H9 (cell line): ENCODE results near the gene EHBP1L1. TPM values are rescaled to one million over a fixed set of nuclear protein-coding genes. Genes with fewer than 3 reads are reported as not detected.
A peak's percentile ranks its signal among the peaks of the same experiment; 100 is the strongest.

Source experiments
- DNase-seq: peaks from one replicate; pipeline ENCODE4 v3.0.0-alpha.2; 2017
- H2AFZ ChIP-seq: one replicate; pipeline ENCODE4 v1.6.1; 2013; ENCODE audit warnings: mild to moderate bottlenecking, low read length, control low read depth, moderate library complexity
- H2AK5ac ChIP-seq: 2 replicates; pipeline ENCODE4 v1.6.1; 2013; ENCODE audit warnings: low read length, control low read depth, mixed read lengths; ENCODE audit not compliant: insufficient read length
- H2BK120ac ChIP-seq: one replicate; pipeline ENCODE4 v1.6.1; 2013; ENCODE audit warnings: low read depth, mild to moderate bottlenecking, low read length, control low read depth, inconsistent platforms; ENCODE audit not compliant: poor library complexity, severe bottlenecking
- H2BK12ac ChIP-seq: 2 replicates; pipeline ENCODE4 v1.6.1; 2013; ENCODE audit warnings: low read length, control low read depth, mixed read lengths, low read depth; ENCODE audit not compliant: insufficient read length
- H2BK15ac ChIP-seq: 2 replicates; pipeline ENCODE4 v1.6.1; 2013; ENCODE audit warnings: low read depth, low read length, control low read depth
- H2BK20ac ChIP-seq: one replicate; pipeline ENCODE4 v1.6.1; 2013; ENCODE audit warnings: low read depth, mild to moderate bottlenecking, low read length, control low read depth, inconsistent platforms; ENCODE audit not compliant: poor library complexity, severe bottlenecking
- H2BK5ac ChIP-seq: 2 replicates; pipeline ENCODE4 v1.6.1; 2013; ENCODE audit warnings: low read length, control low read depth, mixed read lengths; ENCODE audit not compliant: insufficient read length
- H3K14ac ChIP-seq: 2 replicates; pipeline ENCODE4 v1.6.1; 2013; ENCODE audit warnings: low read length, control low read depth; ENCODE audit not compliant: insufficient read depth
- H3K18ac ChIP-seq: 2 replicates; pipeline ENCODE4 v1.6.1; 2013; ENCODE audit warnings: low read depth, mild to moderate bottlenecking, mixed read lengths, low read length, control low read depth; ENCODE audit not compliant: insufficient read length
- H3K23ac ChIP-seq: 2 replicates; pipeline ENCODE4 v1.6.1; 2013; ENCODE audit warnings: low read length, control low read depth, mixed read lengths, low read depth; ENCODE audit not compliant: insufficient read length
- H3K23me2 ChIP-seq: 2 replicates; pipeline ENCODE4 v1.6.1; 2013; ENCODE audit warnings: low read depth, mild to moderate bottlenecking, mixed read lengths, low read length, control low read depth; ENCODE audit not compliant: insufficient read length, poor library complexity, severe bottlenecking
- H3K27ac ChIP-seq: 2 replicates; pipeline ENCODE4 v1.5.1; 2013; ENCODE audit warnings: low read length, control low read depth, mixed read lengths, low read depth; ENCODE audit not compliant: insufficient read length
- H3K27me3 ChIP-seq: 2 replicates; pipeline ENCODE4 v1.6.1; 2013; ENCODE audit warnings: low read length, control low read depth, inconsistent platforms; ENCODE audit not compliant: insufficient read depth
- H3K4ac ChIP-seq: 2 replicates; pipeline ENCODE4 v1.6.1; 2013; ENCODE audit warnings: low read depth, mild to moderate bottlenecking, control low read depth, inconsistent platforms, low read length, moderate library complexity
- H3K4me1 ChIP-seq: 2 replicates; pipeline ENCODE4 v1.6.1; 2013; ENCODE audit warnings: low read length, control low read depth, inconsistent platforms; ENCODE audit not compliant: insufficient read depth
- H3K4me2 ChIP-seq: 2 replicates; pipeline ENCODE4 v1.6.1; 2013; ENCODE audit warnings: low read length, control low read depth, mixed read lengths; ENCODE audit not compliant: insufficient read length, insufficient read depth
- H3K56ac ChIP-seq: 2 replicates; pipeline ENCODE4 v1.6.1; 2013; ENCODE audit warnings: low read depth, mild to moderate bottlenecking, mixed read lengths, low read length, control low read depth; ENCODE audit not compliant: insufficient read length
- H3K79me1 ChIP-seq: 2 replicates; pipeline ENCODE4 v1.6.1; 2013; ENCODE audit warnings: low read depth, mild to moderate bottlenecking, moderate library complexity, low read length, control low read depth, inconsistent platforms; ENCODE audit not compliant: insufficient read depth, poor library complexity, severe bottlenecking
- H3K79me2 ChIP-seq: 2 replicates; pipeline ENCODE4 v1.6.1; 2013; ENCODE audit warnings: low read length, control low read depth, inconsistent platforms; ENCODE audit not compliant: insufficient read depth
- H3K9ac ChIP-seq: 2 replicates; pipeline ENCODE4 v1.6.1; 2013; ENCODE audit warnings: low read length, control low read depth, mixed read lengths; ENCODE audit not compliant: insufficient read length; ENCODE audit errors: extremely low read depth
- H3K9me3 ChIP-seq: one replicate; pipeline ENCODE4 v1.6.1; 2013; ENCODE audit warnings: low read depth, low read length, inconsistent platforms; ENCODE audit not compliant: control insufficient read depth
- H3T11ph ChIP-seq: one replicate; pipeline ENCODE4 v1.6.1; 2013; ENCODE audit warnings: mild to moderate bottlenecking, low read length, control low read depth, inconsistent platforms
- H4K20me1 ChIP-seq: one replicate; pipeline ENCODE4 v1.6.1; 2013; ENCODE audit not compliant: control insufficient read depth, insufficient read length, insufficient read depth
- H4K5ac ChIP-seq: 2 replicates; pipeline ENCODE4 v1.6.1; 2013; ENCODE audit warnings: low read depth, mild to moderate bottlenecking, mixed read lengths, low read length, control low read depth; ENCODE audit not compliant: insufficient read length
- H4K8ac ChIP-seq: replicated peaks from 2 replicates; pipeline ENCODE4 v1.6.1; 2013; ENCODE audit warnings: low read length, control low read depth, mixed read lengths, low read depth; ENCODE audit not compliant: insufficient read length
- H4K91ac ChIP-seq: 2 replicates; pipeline ENCODE4 v1.6.1; 2013; ENCODE audit warnings: low read depth, mild to moderate bottlenecking, moderate library complexity, mixed read lengths, low read length, control low read depth; ENCODE audit not compliant: insufficient read length
- H3K27ac Mint-ChIP-seq, 3 experiments: 2 replicates in 2 of 3; 3 replicates in 1 of 3; pipeline ENCODE4 v1.8.0; 2020 to 2021; ENCODE audit warnings: mixed read lengths in 3 of 3, mild to moderate bottlenecking in 1 of 3, moderate library complexity in 1 of 3
- H3K27me3 Mint-ChIP-seq: 2 replicates; pipeline ENCODE4 v1.8.0; 2021; ENCODE audit warnings: low read depth, mild to moderate bottlenecking, moderate library complexity, mixed read lengths
- H3K36me3 Mint-ChIP-seq, 3 experiments: 2 replicates in 2 of 3; 3 replicates in 1 of 3; pipeline ENCODE4 v1.8.0; 2020 to 2021; ENCODE audit warnings: low read depth in 3 of 3, mixed read lengths in 3 of 3; ENCODE audit not compliant: insufficient read depth in 1 of 3
- H3K4me1 Mint-ChIP-seq, 2 experiments: 2 replicates each; pipeline ENCODE4 v1.8.0; 2020; ENCODE audit warnings: mixed read lengths in 2 of 2
- H3K4me3 Mint-ChIP-seq, 2 experiments: 2 replicates in 1 of 2; 3 replicates in 1 of 2; pipeline ENCODE4 v1.8.0; 2020 to 2021; ENCODE audit warnings: mild to moderate bottlenecking in 2 of 2, mixed read lengths in 2 of 2, moderate library complexity in 1 of 2
- H3K9me3 Mint-ChIP-seq, 2 experiments: 2 replicates in 1 of 2; 3 replicates in 1 of 2; pipeline ENCODE4 v1.8.0; 2020; ENCODE audit warnings: mild to moderate bottlenecking in 2 of 2, mixed read lengths in 2 of 2, moderate library complexity in 1 of 2
- WGBS: extraction: QIAGEN DNeasy Blood & Tissue Kit; methylation state at CpG from one replicate; pipeline ENCODE4 v1.1.7; 2013; ENCODE audit warnings: missing lambda C conversion rate, low lambda C conversion rate, mixed read lengths; ENCODE audit not compliant: insufficient read length; ENCODE audit errors: extremely low coverage; 5-methylcytosine and 5-hydroxymethylcytosine counted together
- total RNA-seq: library from RNA; stranded (reverse); gene quantifications from 2 replicates; pipeline ENCODE4 v1.2.1, GENCODE V29; 2021
- TF ChIP-seq, protein P1 (sequence below): fragments of 200-600 bp; sonication (generic); conservative IDR thresholded peaks from 3 replicates; pipeline ENCODE4 v1.8.0; 2021; ENCODE audit warnings: antibody characterized with exemption, mild to moderate bottlenecking

EHBP1L1 gene
- total RNA-seq, 1 experiment from 2014 or later: 13.8 TPM

DNA sequence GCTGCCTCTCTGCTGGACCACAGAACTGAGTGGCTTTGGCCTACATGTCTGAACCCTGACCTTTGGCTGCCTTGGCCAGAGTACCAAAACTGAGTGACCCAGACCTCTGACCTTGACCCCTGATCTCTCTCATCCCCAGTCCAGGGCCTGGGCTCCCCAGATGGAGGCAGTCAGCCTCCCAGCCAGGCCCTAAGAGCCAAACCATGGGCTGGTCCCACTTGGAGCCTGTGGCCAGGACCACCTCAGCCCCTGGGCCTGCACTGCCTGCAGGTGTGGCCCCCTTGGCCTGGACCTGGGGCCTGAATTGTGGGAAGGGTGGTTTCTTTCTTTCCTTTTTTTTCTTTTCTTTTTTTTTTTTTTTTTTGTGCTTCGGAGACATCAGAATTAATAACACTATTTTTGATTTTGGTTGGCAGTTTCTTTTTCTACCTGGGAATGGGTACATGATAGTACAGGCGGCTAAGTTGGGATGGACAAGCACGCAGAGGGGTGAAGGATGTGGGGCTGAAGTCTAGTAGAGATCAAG, 61.2 kb downstream of the EHBP1L1 start:
- Histone ChIP-seq H2BK20ac (no peak overlapping the region), H3K23me2 (peaks cover 8% of the 10 kb centered on the region), H3T11ph (no peak overlapping the region), H3K14ac (no peak overlapping the region), H4K91ac (no peak overlapping the region), H3K79me2 (no peaks in the 10 kb centered on the region), H3K27ac (no peak overlapping the region), H4K20me1 (no peaks in the 10 kb centered on the region), H3K56ac (no peak overlapping the region), H3K4me1 (no peaks in the 10 kb centered on the region; the same call in 1 of the 2 replicates), H4K5ac (no peak overlapping the region), H3K9ac (peak overlapping the region; percentile 11), H2BK120ac (no peak overlapping the region), H2BK15ac (no peak overlapping the region), H2AK5ac (no peak overlapping the region), H3K18ac (no peak overlapping the region), H3K4ac (no peak overlapping the region), H3K4me2 (no peak overlapping the region), H3K27me3 (no peaks in the 10 kb centered on the region), H4K8ac (no peak overlapping the region), H2BK12ac (no peak overlapping the region), H2BK5ac (no peak overlapping the region), H3K79me1 (no peaks in the 10 kb centered on the region), H2AFZ (no peak overlapping the region), H3K23ac (no peak overlapping the region), H3K9me3 (no peaks in the 10 kb centered on the region)
- no peaks in the 10 kb centered on the region for H3K9me3 Mint-ChIP-seq
- TF ChIP-seq, protein P1, sequence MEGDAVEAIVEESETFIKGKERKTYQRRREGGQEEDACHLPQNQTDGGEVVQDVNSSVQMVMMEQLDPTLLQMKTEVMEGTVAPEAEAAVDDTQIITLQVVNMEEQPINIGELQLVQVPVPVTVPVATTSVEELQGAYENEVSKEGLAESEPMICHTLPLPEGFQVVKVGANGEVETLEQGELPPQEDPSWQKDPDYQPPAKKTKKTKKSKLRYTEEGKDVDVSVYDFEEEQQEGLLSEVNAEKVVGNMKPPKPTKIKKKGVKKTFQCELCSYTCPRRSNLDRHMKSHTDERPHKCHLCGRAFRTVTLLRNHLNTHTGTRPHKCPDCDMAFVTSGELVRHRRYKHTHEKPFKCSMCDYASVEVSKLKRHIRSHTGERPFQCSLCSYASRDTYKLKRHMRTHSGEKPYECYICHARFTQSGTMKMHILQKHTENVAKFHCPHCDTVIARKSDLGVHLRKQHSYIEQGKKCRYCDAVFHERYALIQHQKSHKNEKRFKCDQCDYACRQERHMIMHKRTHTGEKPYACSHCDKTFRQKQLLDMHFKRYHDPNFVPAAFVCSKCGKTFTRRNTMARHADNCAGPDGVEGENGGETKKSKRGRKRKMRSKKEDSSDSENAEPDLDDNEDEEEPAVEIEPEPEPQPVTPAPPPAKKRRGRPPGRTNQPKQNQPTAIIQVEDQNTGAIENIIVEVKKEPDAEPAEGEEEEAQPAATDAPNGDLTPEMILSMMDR: no peak
- H3K4me3 Mint-ChIP-seq: peak overlapping the region; percentile 72 to 86
- no CpG with 5 or more reads among the region's 3 CpGs for WGBS
- H3K27me3 Mint-ChIP-seq: no peaks in the 10 kb centered on the region
- H3K27ac Mint-ChIP-seq: peak overlapping the region; percentile 67 to 93 (median 91); a peak in 4 of 7 replicates
- DNase-seq: no peak
- peaks cover 22 to 23% of the 10 kb centered on the region in 2 experiments for H3K4me1 Mint-ChIP-seq
- peaks cover 16 to 23% (median 19%) of the 10 kb centered on the region in 3 experiments; a peak in 6 of 7 replicates for H3K36me3 Mint-ChIP-seq
